NT2/D1 (cell line): ENCODE data around the gene CPSF4.

Source experiments
- SUZ12 ChIP-seq: IDR thresholded peaks from 2 replicates; pipeline ENCODE4 v1.6.1; 2011; ENCODE audit not compliant: insufficient read length, insufficient read depth; ENCODE audit errors: extremely low read depth
- YY1 ChIP-seq: IDR thresholded peaks from 2 replicates; pipeline ENCODE4 v1.6.1; 2011; ENCODE audit not compliant: insufficient read length, insufficient read depth
- ZNF274 ChIP-seq: IDR thresholded peaks from 2 replicates; pipeline ENCODE4 v1.6.1; 2011; ENCODE audit warnings: mild to moderate bottlenecking, low read depth, low read length

- TF ChIP-seq YY1, result no peak
- no peak for TF ChIP-seq SUZ12
- no peak for TF ChIP-seq ZNF274
Observed at GRCh38 chr7:99457650-99458493, 19.1 kb downstream of the CPSF4 start.
